Hematopoietic multipotent progenitor cell (in vitro differentiated cells): ENCODE results near the gene CPN2. TPM values are rescaled to one million over a fixed set of nuclear protein-coding genes. Genes with fewer than 3 reads are reported as not detected.
A peak's percentile ranks its signal among the peaks of the same experiment; 100 is the strongest.

ENCODE experiments used
- DNase-seq, 3 donors: peaks; one replicate each; pipeline ENCODE4 v3.0.0-alpha.2; 2011 to 2015; ENCODE audit warnings: low read depth in 2 of 3, low spot score in 2 of 3
- total RNA-seq: library from RNA; depleted of rRNA; stranded (reverse); fragments of >200 nt; gene quantifications from one replicate; pipeline ENCODE4 v1.2.3, GENCODE V29; 2012

Gene CPN2
- total RNA-seq, 1 donor, result not detected

GRCh38 chr3:194330579-194330978 is 20.5 kb downstream of the CPN2 start:
- no peak for DNase-seq

- DNase-seq, result no peak
Measured at GRCh38 chr3:194330160-194330559, 21.0 kb downstream of the CPN2 start.

GRCh38 chr3:194329583-194329965 is 21.6 kb downstream of the CPN2 start:
- no peak for DNase-seq

GRCh38 chr3:194328942-194329582 is 22.1 kb downstream of the CPN2 start:
- DNase-seq, result no peak

GRCh38 chr3:194328053-194328657 is 23.0 kb downstream of the CPN2 start:
- peak in 2 of 3 donors; percentile 47 to 72 for DNase-seq

GRCh38 chr3:194327218-194328052 is 23.7 kb downstream of the CPN2 start:
- DNase-seq, result peak in 1 of 3 donors; percentile 61

- DNase-seq, result no peak
Measured at GRCh38 chr3:194326968-194327217, 24.2 kb downstream of the CPN2 start.

- DNase-seq, result peak in 1 of 3 donors; percentile 49
Measured at GRCh38 chr3:194326192-194326967, 24.7 kb downstream of the CPN2 start.

GRCh38 chr3:194325424-194326153 is 25.5 kb downstream of the CPN2 start:
- DNase-seq, result peak in 1 of 3 donors; percentile 41

GRCh38 chr3:194324823-194325327 is 26.3 kb downstream of the CPN2 start:
- no peak for DNase-seq

GRCh38 chr3:194323785-194324735 is 27.1 kb downstream of the CPN2 start:
- peak in 2 of 3 donors; percentile 60 to 79 for DNase-seq

- DNase-seq, result peak in 2 of 3 donors; percentile 26 to 35
Measured at GRCh38 chr3:194322678-194323211, 28.4 kb downstream of the CPN2 start.

- no peak for DNase-seq
Measured at GRCh38 chr3:194321693-194322640, 29.2 kb downstream of the CPN2 start.

- DNase-seq, result no peak
Measured at GRCh38 chr3:194320744-194321243, 30.3 kb downstream of the CPN2 start.

- DNase-seq, result no peak
Measured at GRCh38 chr3:194320100-194320499, 31.0 kb downstream of the CPN2 start.

GRCh38 chr3:194318511-194319161 is 32.5 kb downstream of the CPN2 start:
- DNase-seq, result no peak

GRCh38 chr3:194316918-194317317 is 34.2 kb downstream of the CPN2 start:
- no peak for DNase-seq
